Kidney tubule cell (primary cell): ENCODE measurements around the gene CALD1.

Experiments used
- DNase-seq: peaks from one replicate; pipeline ENCODE4 v3.0.0-alpha.2; 2018; ENCODE audit warnings: low spot score

Gene CALD1

GRCh38 chr7:135001390-135002165, 222.1 kb downstream of the CALD1 start:
- no peak for DNase-seq

- no peak for DNase-seq
Measured at GRCh38 chr7:135012229-135012628, 232.8 kb downstream of the CALD1 start.
